HEK293T (cell line): Measurements from ENCODE around the gene HTRA3.

Source experiments
- ARNT ChIP-seq: fragments of 450-650 bp; IDR thresholded peaks from 2 replicates; pipeline ENCODE4 v1.6.1; 2017; ENCODE audit warnings: mild to moderate bottlenecking
- BHLHE40 ChIP-seq: fragments of 450-650 bp; IDR thresholded peaks from 2 replicates; pipeline ENCODE4 v1.6.1; 2016; ENCODE audit warnings: mild to moderate bottlenecking, moderate library complexity, borderline replicate concordance
- CTBP1 ChIP-seq: fragments of 450-650 bp; IDR thresholded peaks from 2 replicates; pipeline ENCODE4 v1.6.1; 2016; ENCODE audit warnings: borderline replicate concordance
- ELF4 ChIP-seq: fragments of 450-650 bp; IDR thresholded peaks from 2 replicates; pipeline ENCODE4 v1.6.1; 2017; ENCODE audit warnings: antibody characterized with exemption
- FOXA1 ChIP-seq: fragments of 450-650 bp; IDR thresholded peaks from 2 replicates; pipeline ENCODE4 v1.6.1; 2016; ENCODE audit warnings: mild to moderate bottlenecking
- FOXM1 ChIP-seq: fragments of 450-650 bp; IDR thresholded peaks from 2 replicates; pipeline ENCODE4 v1.6.1; 2017; ENCODE audit warnings: mild to moderate bottlenecking, borderline replicate concordance
- HDGF ChIP-seq: fragments of 450-650 bp; IDR thresholded peaks from 2 replicates; pipeline ENCODE4 v1.6.1; 2017; ENCODE audit warnings: antibody characterized with exemption, borderline replicate concordance
- L3MBTL2 ChIP-seq: fragments of 450-650 bp; conservative IDR thresholded peaks from 2 replicates; pipeline ENCODE4 v1.6.1; 2016; ENCODE audit warnings: mild to moderate bottlenecking
- LEF1 ChIP-seq: fragments of 450-650 bp; IDR thresholded peaks from 2 replicates; pipeline ENCODE4 v1.6.1; 2017; ENCODE audit warnings: mild to moderate bottlenecking, borderline replicate concordance
- NFRKB ChIP-seq: fragments of 450-650 bp; IDR thresholded peaks from 2 replicates; pipeline ENCODE4 v1.6.1; 2016; ENCODE audit warnings: mild to moderate bottlenecking, moderate library complexity
- PKNOX1 ChIP-seq: fragments of 450-650 bp; IDR thresholded peaks from 2 replicates; pipeline ENCODE4 v1.6.1; 2016
- TARDBP ChIP-seq: fragments of 450-650 bp; IDR thresholded peaks from 2 replicates; pipeline ENCODE4 v1.6.1; 2016

- TF ChIP-seq TARDBP: no peak
- no peak for TF ChIP-seq FOXA1
- no peak for TF ChIP-seq L3MBTL2
- no peak for TF ChIP-seq NFRKB
- TF ChIP-seq FOXM1: no peak
- TF ChIP-seq LEF1: no peak
- no peak for TF ChIP-seq BHLHE40
- TF ChIP-seq ARNT: no peak
- no peak for TF ChIP-seq ELF4
- TF ChIP-seq PKNOX1: no peak
- TF ChIP-seq CTBP1: no peak
- TF ChIP-seq HDGF: no peak
These were observed 77.5 kb downstream of the HTRA3 start for GRCh38 chr4:8346838-8347605.
